ENCODE results near the gene SETD3.

GRCh38 chr14:99397698-99398097, 83.0 kb downstream of the SETD3 start:
- TF ChIP-seq EZH2 (IDR thresholded peaks at IDR 0.05; ENCODE audit: insufficient read depth, poor library complexity, severe bottlenecking) (no peak), EZH2phosphoT487 (IDR thresholded peaks at IDR 0.05; ENCODE audit: insufficient read depth, low read depth) (no peak)

Measured in GM23248 (cell line).